IMR-90 (cell line): Measurements from ENCODE around the gene FANK1. TPM values are rescaled to one million over a fixed set of nuclear protein-coding genes. Genes with fewer than 3 reads are reported as not detected.

Experiments used
- ATAC-seq: fragments of 200-7000 bp; cut with Tn5 transposase; 2 replicates; pipeline ENCODE4 v1.9.1; 2020; ENCODE audit warnings: low read depth, mild to moderate bottlenecking, moderate library complexity
- BruUV-seq: library from RNA; stranded (reverse); fragments of 400-500 nt; replicated peaks from 2 replicates; lab custom pipeline; 2021; lab: Mats Ljungman, UMichigan
- CTCF ChIA-PET: fragments of 300-600 bp; formaldehyde crosslinking; extraction: SDS; loops from one replicate; lab custom pipeline; 2021; ENCODE audit warnings: antibody characterized with exemption; lab: Yijun Ruan, JAX
- POLR2A ChIA-PET: fragments of 300-600 bp; sonication (Branson Sonifier 250); formaldehyde crosslinking; loops from one replicate; lab custom pipeline; 2022; ENCODE audit warnings: antibody characterized with exemption; ENCODE audit not compliant: unreplicated experiment; lab: Charles Lee
- DNase-seq: peaks from one replicate; pipeline ENCODE4 v3.0.0; 2013
- H2AFZ ChIP-seq: replicated peaks from 2 replicates; pipeline ENCODE3; 2013; ENCODE audit warnings: low read length, mild to moderate bottlenecking; ENCODE audit not compliant: poor library complexity
- H2AK5ac ChIP-seq: 2 replicates; pipeline ENCODE4 v1.6.1; 2013; ENCODE audit warnings: low read depth, low read length, inconsistent platforms
- H2AK9ac ChIP-seq: replicated peaks from 2 replicates; pipeline ENCODE3; 2013; ENCODE audit warnings: mild to moderate bottlenecking, low read depth, low read length, moderate library complexity; ENCODE audit not compliant: poor library complexity
- H2BK120ac ChIP-seq: 2 replicates; pipeline ENCODE4 v1.6.1; 2013; ENCODE audit warnings: low read depth, low read length, inconsistent platforms
- H2BK15ac ChIP-seq: 3 replicates; pipeline ENCODE4 v1.6.1; 2013; ENCODE audit warnings: low read depth, low read length, inconsistent platforms
- H2BK20ac ChIP-seq: 2 replicates; pipeline ENCODE4 v1.6.1; 2013; ENCODE audit warnings: low read depth, mild to moderate bottlenecking, inconsistent platforms, low read length, moderate library complexity
- H2BK5ac ChIP-seq: 2 replicates; pipeline ENCODE4 v1.6.1; 2013; ENCODE audit warnings: mild to moderate bottlenecking, low read depth, low read length, inconsistent platforms; ENCODE audit not compliant: poor library complexity, severe bottlenecking
- H3K14ac ChIP-seq: replicated peaks from 2 replicates; pipeline ENCODE4 v1.6.1; 2013; ENCODE audit warnings: low read depth, low read length, inconsistent platforms
- H3K18ac ChIP-seq: 2 replicates; pipeline ENCODE4 v1.6.1; 2013; ENCODE audit warnings: low read depth, low read length, control low read depth
- H3K23ac ChIP-seq: 2 replicates; pipeline ENCODE4 v1.6.1; 2013; ENCODE audit warnings: low read depth, low read length, inconsistent platforms
- H3K27ac ChIP-seq: 2 replicates; pipeline ENCODE4 v1.5.1; 2013; ENCODE audit warnings: mild to moderate bottlenecking, control low read depth, low read length; ENCODE audit not compliant: insufficient read depth
- H3K27me3 ChIP-seq: 2 replicates; pipeline ENCODE4 v1.6.1; 2013; ENCODE audit warnings: low read length; ENCODE audit not compliant: control insufficient read depth, insufficient read depth
- H3K36me3 ChIP-seq: 2 replicates; pipeline ENCODE4 v1.6.1; 2013; ENCODE audit warnings: low read length, mixed read lengths; ENCODE audit not compliant: control insufficient read depth, insufficient read depth
- H3K4ac ChIP-seq: 2 replicates; pipeline ENCODE4 v1.6.1; 2013; ENCODE audit warnings: low read depth, low read length, inconsistent platforms
- H3K4me1 ChIP-seq: 2 replicates; pipeline ENCODE4 v1.6.1; 2013; ENCODE audit warnings: low read length, mixed read lengths; ENCODE audit not compliant: control insufficient read depth, insufficient read depth
- H3K4me2 ChIP-seq: 2 replicates; pipeline ENCODE4 v1.6.1; 2013; ENCODE audit warnings: low read depth, mild to moderate bottlenecking, control low read depth, low read length, moderate library complexity
- H3K4me3 ChIP-seq: 2 replicates; pipeline ENCODE4 v1.5.1; 2013; ENCODE audit warnings: low read depth, mild to moderate bottlenecking, control low read depth, low read length, moderate library complexity; ENCODE audit not compliant: insufficient read depth
- H3K56ac ChIP-seq: 2 replicates; pipeline ENCODE4 v1.6.1; 2013; ENCODE audit warnings: low read length, inconsistent platforms; ENCODE audit not compliant: insufficient read depth; ENCODE audit errors: extremely low read depth
- H3K79me1 ChIP-seq, 2 experiments: 2 replicates each; pipeline ENCODE4 v1.6.1; 2013; ENCODE audit warnings: low read length in 2 of 2, inconsistent platforms in 1 of 2, low read depth in 1 of 2
- H3K9ac ChIP-seq: 2 replicates; pipeline ENCODE4 v1.6.1; 2013; ENCODE audit warnings: low read depth, low read length, control low read depth
- H3K9me1 ChIP-seq: 2 replicates; pipeline ENCODE4 v1.6.1; 2013; ENCODE audit warnings: low read length, inconsistent platforms; ENCODE audit not compliant: insufficient read depth
- H3K9me3 ChIP-seq: 2 replicates; pipeline ENCODE4 v1.6.1; 2013; ENCODE audit warnings: low read length; ENCODE audit not compliant: control insufficient read depth, insufficient read depth
- H4K20me1 ChIP-seq: 2 replicates; pipeline ENCODE4 v1.6.1; 2013; ENCODE audit warnings: low read length, inconsistent platforms; ENCODE audit not compliant: insufficient read depth
- H4K5ac ChIP-seq: 2 replicates; pipeline ENCODE4 v1.6.1; 2013; ENCODE audit warnings: mild to moderate bottlenecking, low read depth, low read length, control low read depth
- H4K8ac ChIP-seq, 2 experiments: 2 replicates each; pipeline ENCODE4 v1.6.1; 2013; ENCODE audit warnings: low read depth in 2 of 2, low read length in 2 of 2, control low read depth in 1 of 2, inconsistent platforms in 1 of 2
- H4K91ac ChIP-seq: 2 replicates; pipeline ENCODE4 v1.6.1; 2013; ENCODE audit warnings: low read depth, low read length, inconsistent platforms; ENCODE audit not compliant: insufficient read depth
- BHLHE40 ChIP-seq: fragments of 150-350 bp; IDR thresholded peaks from 2 replicates; pipeline ENCODE4 v1.6.1; 2016; ENCODE audit warnings: mild to moderate bottlenecking, low read depth, low read length
- CEBPB ChIP-seq: IDR thresholded peaks from 2 replicates; pipeline ENCODE4 v1.6.1; 2012; ENCODE audit warnings: low read depth, low read length, improper control_type of control experiment
- CHD1 ChIP-seq: IDR thresholded peaks from 2 replicates; pipeline ENCODE4 v1.6.1; 2012; ENCODE audit warnings: low read depth, low read length, improper control_type of control experiment
- ELK1 ChIP-seq: fragments of 150-350 bp; IDR thresholded peaks from 2 replicates; pipeline ENCODE4 v1.6.1; 2016; ENCODE audit warnings: low read depth, mild to moderate bottlenecking, low read length, moderate library complexity, borderline replicate concordance
- FOS ChIP-seq: fragments of 150-350 bp; IDR thresholded peaks from 2 replicates; pipeline ENCODE4 v1.6.1; 2016; ENCODE audit warnings: low read depth, low read length
- MAFK ChIP-seq: IDR thresholded peaks from 2 replicates; pipeline ENCODE4 v1.6.1; 2012; ENCODE audit warnings: low read depth, low read length, improper control_type of control experiment
- MAZ ChIP-seq: IDR thresholded peaks from 2 replicates; pipeline ENCODE4 v1.6.1; 2012; ENCODE audit warnings: low read depth, mild to moderate bottlenecking, low read length, improper control_type of control experiment, moderate library complexity, borderline replicate concordance
- MXI1 ChIP-seq: IDR thresholded peaks from 2 replicates; pipeline ENCODE4 v1.6.1; 2012; ENCODE audit warnings: low read depth, mild to moderate bottlenecking, low read length, moderate library complexity, borderline replicate concordance
- NFE2L2 ChIP-seq: fragments of 150-350 bp; IDR thresholded peaks from 2 replicates; pipeline ENCODE4 v1.6.1; 2016; ENCODE audit warnings: low read depth, mild to moderate bottlenecking, low read length
- POLR2A ChIP-seq: IDR thresholded peaks from 2 replicates; pipeline ENCODE4 v1.6.1; 2012; ENCODE audit warnings: mild to moderate bottlenecking, low read depth, low read length
- RAD21 ChIP-seq: IDR thresholded peaks from 2 replicates; pipeline ENCODE4 v1.6.1; 2012; ENCODE audit warnings: low read length, improper control_type of control experiment
- RCOR1 ChIP-seq: IDR thresholded peaks from 2 replicates; pipeline ENCODE4 v1.6.1; 2012; ENCODE audit warnings: mild to moderate bottlenecking, low read length, improper control_type of control experiment; ENCODE audit not compliant: insufficient replicate concordance
- RFX5 ChIP-seq: IDR thresholded peaks from 2 replicates; pipeline ENCODE4 v1.8.0; 2012; ENCODE audit warnings: low read depth, mild to moderate bottlenecking, low read length, moderate library complexity
- SMC3 ChIP-seq: fragments of 150-350 bp; IDR thresholded peaks from 2 replicates; pipeline ENCODE4 v1.6.1; 2016; ENCODE audit warnings: low read depth, mild to moderate bottlenecking, antibody characterized with exemption, low read length, moderate library complexity
- WGBS, 2 experiments: methylation state at CpG; one replicate each; pipeline versions ENCODE4 v1.1.5 to v1.1.7; 2013; ENCODE audit warnings: missing lambda C conversion rate in 2 of 2; ENCODE audit not compliant: insufficient read length in 1 of 2; ENCODE audit errors: extremely low coverage in 2 of 2; 5-methylcytosine and 5-hydroxymethylcytosine counted together
- dilution Hi-C: fragments of 300-500 bp; cut with HindIII; formaldehyde crosslinking; loops from one replicate; pipeline ENCODE4 v1.14.3; 2018; ENCODE audit warnings: low sequenced_read_pairs; ENCODE audit not compliant: unreplicated experiment
- in situ Hi-C: fragments of 300-500 bp; cut with MboI; formaldehyde crosslinking; loops from 3 replicates; pipeline ENCODE4 v1.14.3; 2019; ENCODE audit warnings: low sequenced_read_pairs, inconsistent platforms, mixed read lengths
- intact Hi-C: fragments of 100-400 bp; cut with micrococcal nuclease; formaldehyde crosslinking; loops from 2 replicates; pipeline ENCODE4 v1.10.0; 2022
- polyA plus RNA-seq, 3 experiments: library from polyadenylated mRNA; depleted of rRNA; stranded (reverse); fragments of >200 nt; gene quantifications; 2 replicates each; pipeline ENCODE4 v1.2.3, GENCODE V29; 2012; ENCODE audit warnings: low replicate concordance in 1 of 3
- total RNA-seq: library from RNA; depleted of rRNA; stranded (reverse); fragments of >200 nt; gene quantifications from 2 replicates; pipeline ENCODE4 v1.2.3, GENCODE V29; 2012
- TF ChIP-seq, protein P1 (sequence below): conservative IDR thresholded peaks from 2 replicates; pipeline ENCODE4 v1.5.1; 2012; ENCODE audit warnings: mild to moderate bottlenecking, low read depth, low read length, improper control_type of control experiment
- TF ChIP-seq, protein P2 (sequence below): fragments of 150-350 bp; IDR thresholded peaks from 2 replicates; pipeline ENCODE4 v1.6.1; 2017; ENCODE audit warnings: mild to moderate bottlenecking, antibody characterized with exemption, low read length, low read depth

Gene FANK1
- total and polyA plus RNA-seq, 2 of the 4 experiments (the other 2 are of a cell fraction): 0.90 to 2.2 TPM

GRCh38 chr10:125871338-125871737 lies 25.0 kb upstream of the FANK1 start:
- no peak overlapping the region for H4K91ac ChIP-seq
- peaks cover 2% of the 10 kb centered on the region; the same call in 1 of the 2 replicates for H3K9me1 ChIP-seq
- H4K5ac ChIP-seq: no peak overlapping the region
- H3K27ac ChIP-seq: peak overlapping the region; percentile 53; the same call in 1 of the 2 replicates
- in situ Hi-C loops: no loop called here
- WGBS, 2 experiments: no CpG with 5 or more reads among the region's 4 CpGs
- no peak overlapping the region for H2AK9ac ChIP-seq
- H4K8ac ChIP-seq: no peak overlapping the region
- no peak overlapping the region for H2AK5ac ChIP-seq
- POLR2A ChIA-PET: no interaction called here
- H2BK20ac ChIP-seq: no peak overlapping the region
- no peak overlapping the region for H3K56ac ChIP-seq
- H3K4me2 ChIP-seq: peak overlapping the region; percentile 54; the same call in 1 of the 2 replicates
- dilution Hi-C loops: no loop called here
- H2BK15ac ChIP-seq: no peak overlapping the region
- H3K23ac ChIP-seq: no peak overlapping the region
- H3K4me1 ChIP-seq: peaks cover 13% of the 10 kb centered on the region
- intact Hi-C loops: loop anchor here (1.0 to 2.0 kb wide), 2 partner anchors 8 to 515 kb away; no protein-coding TSS in a partner anchor
- H3K9ac ChIP-seq: no peak overlapping the region
- H2AFZ ChIP-seq: no peak overlapping the region
- DNase-seq (peak; percentile 81), ATAC-seq (peak; percentile 92)
- CTCF ChIA-PET: no interaction called here
- H3K9me3 ChIP-seq: peaks cover 2% of the 10 kb centered on the region; the same call in 1 of the 2 replicates
- no peak overlapping the region for H3K4ac ChIP-seq
- peaks cover under 1 to 6% of the 10 kb centered on the region in 2 experiments; a peak in 1 of 4 replicates for H3K79me1 ChIP-seq
- no peak overlapping the region for H3K14ac ChIP-seq
- peaks cover 12% of the 10 kb centered on the region for H3K36me3 ChIP-seq
- BruUV-seq: no TSS peak
- peak overlapping the region; percentile 92 for H2BK5ac ChIP-seq
- H2BK120ac ChIP-seq: no peak overlapping the region
- TF ChIP-seq POLR2A (no peak), RFX5 (no peak), BHLHE40 (no peak), ELK1 (no peak), CEBPB (no peak), MXI1 (no peak), MAZ (no peak), NFE2L2 (no peak), FOS (no peak), CHD1 (no peak), RAD21 (no peak), MAFK (no peak), SMC3 (no peak), RCOR1 (no peak)
- TF ChIP-seq, protein P1, sequence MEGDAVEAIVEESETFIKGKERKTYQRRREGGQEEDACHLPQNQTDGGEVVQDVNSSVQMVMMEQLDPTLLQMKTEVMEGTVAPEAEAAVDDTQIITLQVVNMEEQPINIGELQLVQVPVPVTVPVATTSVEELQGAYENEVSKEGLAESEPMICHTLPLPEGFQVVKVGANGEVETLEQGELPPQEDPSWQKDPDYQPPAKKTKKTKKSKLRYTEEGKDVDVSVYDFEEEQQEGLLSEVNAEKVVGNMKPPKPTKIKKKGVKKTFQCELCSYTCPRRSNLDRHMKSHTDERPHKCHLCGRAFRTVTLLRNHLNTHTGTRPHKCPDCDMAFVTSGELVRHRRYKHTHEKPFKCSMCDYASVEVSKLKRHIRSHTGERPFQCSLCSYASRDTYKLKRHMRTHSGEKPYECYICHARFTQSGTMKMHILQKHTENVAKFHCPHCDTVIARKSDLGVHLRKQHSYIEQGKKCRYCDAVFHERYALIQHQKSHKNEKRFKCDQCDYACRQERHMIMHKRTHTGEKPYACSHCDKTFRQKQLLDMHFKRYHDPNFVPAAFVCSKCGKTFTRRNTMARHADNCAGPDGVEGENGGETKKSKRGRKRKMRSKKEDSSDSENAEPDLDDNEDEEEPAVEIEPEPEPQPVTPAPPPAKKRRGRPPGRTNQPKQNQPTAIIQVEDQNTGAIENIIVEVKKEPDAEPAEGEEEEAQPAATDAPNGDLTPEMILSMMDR: no peak
- TF ChIP-seq, protein P2, sequence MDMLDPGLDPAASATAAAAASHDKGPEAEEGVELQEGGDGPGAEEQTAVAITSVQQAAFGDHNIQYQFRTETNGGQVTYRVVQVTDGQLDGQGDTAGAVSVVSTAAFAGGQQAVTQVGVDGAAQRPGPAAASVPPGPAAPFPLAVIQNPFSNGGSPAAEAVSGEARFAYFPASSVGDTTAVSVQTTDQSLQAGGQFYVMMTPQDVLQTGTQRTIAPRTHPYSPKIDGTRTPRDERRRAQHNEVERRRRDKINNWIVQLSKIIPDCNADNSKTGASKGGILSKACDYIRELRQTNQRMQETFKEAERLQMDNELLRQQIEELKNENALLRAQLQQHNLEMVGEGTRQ: no peak
- peak overlapping the region; percentile 4; the same call in 1 of the 2 replicates for H3K18ac ChIP-seq
- H3K4me3 ChIP-seq: no peak overlapping the region
- peaks cover 7% of the 10 kb centered on the region; the same call in 1 of the 2 replicates for H4K20me1 ChIP-seq
- no peaks in the 10 kb centered on the region for H3K27me3 ChIP-seq
